Mesothelial cell of epicardium (in vitro differentiated cells): ENCODE results near the gene SLC6A18. TPM values are rescaled to one million over a fixed set of nuclear protein-coding genes. Genes with fewer than 3 reads are reported as not detected.

ENCODE experiments used
- DNase-seq, 2 experiments: peaks; one replicate each; pipeline ENCODE4 v3.0.0; 2021; ENCODE audit warnings: low spot score in 2 of 2; ENCODE audit not compliant: unreplicated experiment in 2 of 2
- H3K27ac Mint-ChIP-seq: 2 replicates; pipeline ENCODE4 v1.8.0; 2021; ENCODE audit warnings: mixed read lengths
- H3K27me3 Mint-ChIP-seq: 2 replicates; pipeline ENCODE4 v1.8.0; 2021; ENCODE audit warnings: low read depth, mixed read lengths
- H3K36me3 Mint-ChIP-seq: 2 replicates; pipeline ENCODE4 v1.8.0; 2021; ENCODE audit warnings: mixed read lengths
- H3K4me1 Mint-ChIP-seq: 2 replicates; pipeline ENCODE4 v1.8.0; 2021; ENCODE audit warnings: mixed read lengths
- H3K4me3 Mint-ChIP-seq: 2 replicates; pipeline ENCODE4 v1.8.0; 2021; ENCODE audit warnings: mild to moderate bottlenecking, moderate library complexity, mixed read lengths
- H3K9me3 Mint-ChIP-seq: 2 replicates; pipeline ENCODE4 v1.8.0; 2021; ENCODE audit warnings: mixed read lengths
- CTCF ChIP-seq: fragments of 200-600 bp; sonication (generic); IDR thresholded peaks from one replicate; pipeline ENCODE4 v1.5.0; 2021; ENCODE audit warnings: antibody characterized with exemption; ENCODE audit not compliant: unreplicated experiment
- total RNA-seq: library from RNA; stranded (reverse); gene quantifications from 3 replicates; pipeline ENCODE4 v1.2.1, GENCODE V29; 2021

Gene SLC6A18
- total RNA-seq, 1 donor from 2014 or later = not detected

- Mint-ChIP-seq H3K4me1 (no peaks in the 10 kb centered on the region), H3K27ac (no peak overlapping the region), H3K36me3 (no peaks in the 10 kb centered on the region), H3K27me3 (peaks cover 3% of the 10 kb centered on the region), H3K4me3 (no peak overlapping the region), H3K9me3 (no peaks in the 10 kb centered on the region)
- DNase-seq = no peak
- TF ChIP-seq CTCF = no peak
These were observed 46.4 kb upstream of the SLC6A18 start for GRCh38 chr5:1178529-1179382.

- Mint-ChIP-seq H3K4me3 (no peak overlapping the region), H3K36me3 (no peaks in the 10 kb centered on the region), H3K27me3 (peaks cover 2% of the 10 kb centered on the region), H3K9me3 (no peaks in the 10 kb centered on the region), H3K4me1 (no peaks in the 10 kb centered on the region), H3K27ac (no peak overlapping the region)
- no peak for DNase-seq
- no peak for TF ChIP-seq CTCF
These were observed 45.8 kb upstream of the SLC6A18 start for GRCh38 chr5:1179383-1179715.

- Mint-ChIP-seq H3K4me1 (no peaks in the 10 kb centered on the region), H3K27me3 (no peaks in the 10 kb centered on the region), H3K9me3 (no peaks in the 10 kb centered on the region), H3K27ac (no peak overlapping the region), H3K4me3 (no peak overlapping the region), H3K36me3 (no peaks in the 10 kb centered on the region)
- no peak for DNase-seq
- no peak for TF ChIP-seq CTCF
These were observed 45.1 kb upstream of the SLC6A18 start for GRCh38 chr5:1180096-1180495.

GRCh38 chr5:1180841-1181271 is 44.3 kb upstream of the SLC6A18 start:
- Mint-ChIP-seq H3K4me1 (no peaks in the 10 kb centered on the region), H3K36me3 (no peaks in the 10 kb centered on the region), H3K27ac (no peak overlapping the region), H3K27me3 (no peaks in the 10 kb centered on the region), H3K4me3 (no peak overlapping the region), H3K9me3 (no peaks in the 10 kb centered on the region)
- no peak for DNase-seq
- no peak for TF ChIP-seq CTCF

- Mint-ChIP-seq H3K4me3 (no peak overlapping the region), H3K27me3 (peaks cover 2% of the 10 kb centered on the region), H3K9me3 (no peaks in the 10 kb centered on the region), H3K27ac (no peak overlapping the region), H3K4me1 (no peaks in the 10 kb centered on the region), H3K36me3 (no peaks in the 10 kb centered on the region)
- no peak for DNase-seq
- no peak for TF ChIP-seq CTCF
These were observed 43.5 kb upstream of the SLC6A18 start for GRCh38 chr5:1181451-1182359.
